ENCODE results near the gene KLHL29. TPM values are rescaled to one million over a fixed set of nuclear protein-coding genes. Genes with fewer than 3 reads are reported as not detected.
A peak's percentile ranks its signal among the peaks of the same experiment; 100 is the strongest.

The KLHL29 gene
- total RNA-seq, 1 experiment from 2014 or later = 2.6 TPM

DNA sequence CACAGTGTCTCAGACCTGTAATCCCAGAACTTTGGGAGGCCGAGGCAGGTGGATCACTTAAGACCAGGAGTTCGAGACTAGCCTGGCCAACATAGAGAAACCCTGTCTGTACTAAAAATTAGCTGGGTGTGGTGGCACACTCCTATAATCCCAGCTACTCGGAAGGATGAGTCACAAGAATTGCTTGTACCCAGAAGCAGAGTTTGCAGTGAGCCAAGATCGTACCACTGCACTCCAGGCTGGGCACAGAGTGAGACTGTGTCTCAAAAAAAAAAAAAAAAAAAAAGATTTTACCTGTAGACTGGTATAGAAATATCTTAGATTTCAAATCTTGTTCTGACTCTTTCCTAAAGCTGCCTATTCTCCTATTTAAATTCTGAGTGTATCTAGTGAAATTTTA lies 7.2 kb upstream of the KLHL29 start:
- BruUV-seq (replicated peaks) = no TSS peak
- peak; percentile 21; the same call in 1 of the 2 replicates for ATAC-seq
- H3K4me2 ChIP-seq (ENCODE audit: low read length) = no peak overlapping the region

DNA sequence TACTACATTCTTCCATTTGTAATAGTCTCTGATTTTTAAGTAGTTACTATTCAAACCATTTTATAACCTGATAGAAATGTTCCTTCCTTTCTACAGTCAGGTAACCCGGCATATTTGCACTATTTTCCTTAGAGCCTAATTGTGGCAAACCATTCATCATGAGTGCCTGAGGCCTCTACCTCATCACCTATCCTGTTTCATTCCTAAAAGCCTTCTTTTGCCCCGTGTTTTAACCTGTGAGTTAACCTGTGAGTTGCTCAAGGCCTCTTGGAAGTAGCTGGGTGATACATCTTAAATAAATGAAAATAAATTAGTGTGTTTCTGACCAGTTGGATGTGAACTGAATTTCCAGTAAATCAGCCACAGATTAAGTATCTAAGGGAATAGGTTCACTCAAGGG lies 6.5 kb upstream of the KLHL29 start:
- Histone ChIP-seq H3K4me3 (ENCODE audit: low read length) (no peak overlapping the region), H3K4me2 (ENCODE audit: low read length) (no peak overlapping the region), H3K9me3 (ENCODE audit: low read length) (no peaks in the 10 kb centered on the region), H3F3A (ENCODE audit: low read length, unreplicated experiment) (peaks cover 4% of the 10 kb centered on the region), H3K79me2 (ENCODE audit: low read length) (no peaks in the 10 kb centered on the region), H3K4me1 (ENCODE audit: insufficient read depth, low read length) (peaks cover 18% of the 10 kb centered on the region), H4K20me1 (ENCODE audit: low read length) (no peaks in the 10 kb centered on the region), H3K9me2 (replicated peaks; ENCODE audit: low read length) (no peaks in the 10 kb centered on the region), H2AFZ (ENCODE audit: low read length) (no peak overlapping the region), H3K27me3 (ENCODE audit: low read length) (no peaks in the 10 kb centered on the region), H3K27ac (ENCODE audit: low read length) (no peak overlapping the region), H3K36me3 (ENCODE audit: low read depth, low read length) (no peaks in the 10 kb centered on the region), H3K9ac (ENCODE audit: low read length) (no peak overlapping the region)
- intact Hi-C loops (cut with micrococcal nuclease) = no loop called here
- ChIA-PET CTCF (interaction anchor here (0.6 kb wide), 1 partner anchor 425 kb away, joined by 3 read pairs; no protein-coding TSS in a partner anchor), POLR2A (ENCODE audit: unreplicated experiment) (no interaction called here)
- DNase-seq (no peak), ATAC-seq (no peak)
- no TSS peak for BruUV-seq (replicated peaks)
- TF ChIP-seq EZH2phosphoT487 (IDR thresholded peaks at IDR 0.05; ENCODE audit: borderline replicate concordance, low read length) = no peak
- no peak for TF ChIP-seq EZH2 (IDR thresholded peaks at IDR 0.05; ENCODE audit: low read length, unreplicated experiment)

More for the DNA sequence above, 7.2 kb upstream of the KLHL29 start:
- no peaks in the 10 kb centered on the region for H3K9me3 ChIP-seq (ENCODE audit: low read length)
- H4K20me1 ChIP-seq (ENCODE audit: low read length) = no peaks in the 10 kb centered on the region
- no peaks in the 10 kb centered on the region for H3K9me2 ChIP-seq (replicated peaks; ENCODE audit: low read length)
- no peak overlapping the region for H2AFZ ChIP-seq (ENCODE audit: low read length)
- TF ChIP-seq, protein P1, sequence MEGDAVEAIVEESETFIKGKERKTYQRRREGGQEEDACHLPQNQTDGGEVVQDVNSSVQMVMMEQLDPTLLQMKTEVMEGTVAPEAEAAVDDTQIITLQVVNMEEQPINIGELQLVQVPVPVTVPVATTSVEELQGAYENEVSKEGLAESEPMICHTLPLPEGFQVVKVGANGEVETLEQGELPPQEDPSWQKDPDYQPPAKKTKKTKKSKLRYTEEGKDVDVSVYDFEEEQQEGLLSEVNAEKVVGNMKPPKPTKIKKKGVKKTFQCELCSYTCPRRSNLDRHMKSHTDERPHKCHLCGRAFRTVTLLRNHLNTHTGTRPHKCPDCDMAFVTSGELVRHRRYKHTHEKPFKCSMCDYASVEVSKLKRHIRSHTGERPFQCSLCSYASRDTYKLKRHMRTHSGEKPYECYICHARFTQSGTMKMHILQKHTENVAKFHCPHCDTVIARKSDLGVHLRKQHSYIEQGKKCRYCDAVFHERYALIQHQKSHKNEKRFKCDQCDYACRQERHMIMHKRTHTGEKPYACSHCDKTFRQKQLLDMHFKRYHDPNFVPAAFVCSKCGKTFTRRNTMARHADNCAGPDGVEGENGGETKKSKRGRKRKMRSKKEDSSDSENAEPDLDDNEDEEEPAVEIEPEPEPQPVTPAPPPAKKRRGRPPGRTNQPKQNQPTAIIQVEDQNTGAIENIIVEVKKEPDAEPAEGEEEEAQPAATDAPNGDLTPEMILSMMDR (conservative IDR thresholded peaks at IDR 0.05; ENCODE audit: low read depth, low read length) = no peak
- TF ChIP-seq EZH2 (IDR thresholded peaks at IDR 0.05; ENCODE audit: low read length, unreplicated experiment) (no peak), EZH2phosphoT487 (IDR thresholded peaks at IDR 0.05; ENCODE audit: borderline replicate concordance, low read length) (no peak)
- ChIA-PET CTCF (interaction anchor here (0.6 kb wide), 1 partner anchor 426 kb away, joined by 3 read pairs; no protein-coding TSS in a partner anchor), POLR2A (ENCODE audit: unreplicated experiment) (no interaction called here)
- no peak overlapping the region for H3K4me3 ChIP-seq (ENCODE audit: low read length)
- no peak overlapping the region for H3K9ac ChIP-seq (ENCODE audit: low read length)
- DNase-seq = peak; percentile 14
- no peaks in the 10 kb centered on the region for H3K27me3 ChIP-seq (ENCODE audit: low read length)
- H3F3A ChIP-seq (ENCODE audit: low read length, unreplicated experiment) = peaks cover 4% of the 10 kb centered on the region
- H3K27ac ChIP-seq (ENCODE audit: low read length) = no peak overlapping the region
- peaks cover 18% of the 10 kb centered on the region for H3K4me1 ChIP-seq (ENCODE audit: insufficient read depth, low read length)
- no peaks in the 10 kb centered on the region for H3K36me3 ChIP-seq (ENCODE audit: low read depth, low read length)
- intact Hi-C loops (cut with micrococcal nuclease) = no loop called here
- no peaks in the 10 kb centered on the region for H3K79me2 ChIP-seq (ENCODE audit: low read length)

DNA sequence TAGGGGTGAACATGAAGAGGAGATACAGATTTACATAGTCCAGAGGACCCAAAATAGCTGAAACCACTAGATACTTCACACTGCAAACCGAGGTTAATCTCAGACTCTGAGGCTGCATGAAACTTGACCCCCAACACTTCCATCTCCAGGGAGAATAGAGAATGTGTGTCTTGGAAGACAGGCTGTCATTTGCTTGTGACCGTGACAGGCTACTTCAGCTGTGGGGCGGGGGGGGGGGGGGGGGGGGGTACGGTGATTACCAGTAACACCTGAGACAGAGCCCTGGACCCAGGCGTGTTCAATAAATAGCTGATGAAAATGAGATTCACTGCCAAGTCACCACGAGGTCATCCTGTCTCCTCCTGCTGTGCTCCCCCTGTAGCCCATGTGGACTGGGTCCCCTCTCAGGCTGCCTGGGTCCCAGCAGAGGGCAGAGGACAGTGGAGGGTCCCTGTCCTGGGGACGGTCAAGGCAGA lies 5.7 kb upstream of the KLHL29 start:
- Histone ChIP-seq H3K9me2 (replicated peaks; ENCODE audit: low read length) (no peaks in the 10 kb centered on the region), H3K27me3 (ENCODE audit: low read length) (no peaks in the 10 kb centered on the region), H3K4me1 (ENCODE audit: insufficient read depth, low read length) (peaks cover 18% of the 10 kb centered on the region), H3K27ac (ENCODE audit: low read length) (no peak overlapping the region), H3K79me2 (ENCODE audit: low read length) (no peaks in the 10 kb centered on the region), H4K20me1 (ENCODE audit: low read length) (no peaks in the 10 kb centered on the region), H2AFZ (ENCODE audit: low read length) (no peak overlapping the region), H3K9ac (ENCODE audit: low read length) (no peak overlapping the region), H3K4me2 (ENCODE audit: low read length) (no peak overlapping the region), H3F3A (ENCODE audit: low read length, unreplicated experiment) (peaks cover 4% of the 10 kb centered on the region), H3K9me3 (ENCODE audit: low read length) (no peaks in the 10 kb centered on the region), H3K4me3 (ENCODE audit: low read length) (no peak overlapping the region), H3K36me3 (ENCODE audit: low read depth, low read length) (no peaks in the 10 kb centered on the region)
- TF ChIP-seq, protein P1 (conservative IDR thresholded peaks at IDR 0.05; ENCODE audit: low read depth, low read length) = no peak
- TF ChIP-seq EZH2phosphoT487 (IDR thresholded peaks at IDR 0.05; ENCODE audit: borderline replicate concordance, low read length) = no peak
- TF ChIP-seq EZH2 (IDR thresholded peaks at IDR 0.05; ENCODE audit: low read length, unreplicated experiment) = no peak
- ATAC-seq = no peak
- POLR2A ChIA-PET (ENCODE audit: unreplicated experiment) = interaction anchor here (0.6 kb wide), 1 partner anchor 15 kb away, joined by 3 read pairs; no protein-coding TSS in a partner anchor
- CTCF ChIA-PET = no interaction called here
- no TSS peak for BruUV-seq (replicated peaks)
- DNase-seq = no peak
- intact Hi-C loops (cut with micrococcal nuclease) = no loop called here
